Tibial artery (tissue), 4 donors: ENCODE data around the gene MYO9B.

Source experiments
- DNase-seq, 2 donors: peaks; one replicate each; pipeline ENCODE4 v3.0.0-alpha.2; 2019
- H3K27ac ChIP-seq, 2 donors: fragments of 200-600 bp; sonication (generic) in 1 of 2; 1 replicate in 1 of 2; 2 replicates in 1 of 2; pipeline ENCODE4 v1.5.1; 2018 to 2019; ENCODE audit warnings: mild to moderate bottlenecking in 1 of 2
- H3K27me3 ChIP-seq, 2 donors: fragments of 200-600 bp; sonication (generic) in 1 of 2; one replicate each; pipeline versions ENCODE4 v1.5.1 to v1.6.0; 2016 to 2019
- H3K36me3 ChIP-seq, 3 donors: fragments of 200-600 bp; sonication (generic) in 2 of 3; one replicate each; pipeline ENCODE4 v1.5.1; 2016 to 2019; ENCODE audit warnings: mild to moderate bottlenecking in 2 of 3
- H3K4me1 ChIP-seq, 4 donors: fragments of 200-600 bp; sonication (generic) in 2 of 4; 1 replicate in 3 of 4; 2 replicates in 1 of 4; pipeline ENCODE4 v1.5.1; 2016 to 2019
- H3K4me3 ChIP-seq, 2 donors: fragments of 200-600 bp; sonication (generic) in 1 of 2; 1 replicate in 1 of 2; 2 replicates in 1 of 2; pipeline ENCODE4 v1.5.1; 2018 to 2019; ENCODE audit warnings: mild to moderate bottlenecking in 2 of 2
- H3K9me3 ChIP-seq, 3 donors: fragments of 200-600 bp; sonication (generic) in 1 of 3; one replicate each; pipeline ENCODE4 v1.5.1; 2016 to 2019
- intact Hi-C: fragments of 100-400 bp; cut with DNase I; formaldehyde crosslinking; loops from one replicate; pipeline ENCODE4 v1.15.0; 2023; ENCODE audit warnings: low total_unique reads
- TF ChIP-seq, protein P1 (sequence below), 2 experiments: fragments of 200-600 bp in 1 of 2; fragments of 450-650 bp in 1 of 2; IDR thresholded peaks; one replicate each; pipeline ENCODE4 v1.5.1; 2017 to 2019; ENCODE audit warnings: antibody characterized with exemption in 2 of 2, mild to moderate bottlenecking in 1 of 2, moderate library complexity in 1 of 2

The MYO9B gene

DNA sequence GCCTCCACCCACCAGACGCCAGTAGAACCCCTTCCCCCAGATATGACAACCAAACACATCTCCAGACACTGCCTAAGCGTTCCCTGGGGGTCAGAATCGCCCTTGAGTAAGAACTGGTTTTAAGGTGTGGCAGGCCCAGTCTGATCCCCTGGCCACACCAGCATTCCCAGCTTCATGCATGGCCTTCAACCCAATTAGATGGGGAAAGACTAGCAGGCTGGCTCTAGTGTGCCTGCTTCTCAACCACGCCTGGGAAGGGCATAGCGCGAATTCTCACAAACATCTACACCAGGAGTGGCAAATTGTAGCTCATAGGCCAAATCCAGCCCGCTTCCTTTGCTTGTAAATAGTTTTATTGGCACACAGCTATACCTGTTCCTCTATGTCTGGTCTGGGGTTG lies 13.9 kb upstream of the MYO9B start:
- TF ChIP-seq, protein P1, sequence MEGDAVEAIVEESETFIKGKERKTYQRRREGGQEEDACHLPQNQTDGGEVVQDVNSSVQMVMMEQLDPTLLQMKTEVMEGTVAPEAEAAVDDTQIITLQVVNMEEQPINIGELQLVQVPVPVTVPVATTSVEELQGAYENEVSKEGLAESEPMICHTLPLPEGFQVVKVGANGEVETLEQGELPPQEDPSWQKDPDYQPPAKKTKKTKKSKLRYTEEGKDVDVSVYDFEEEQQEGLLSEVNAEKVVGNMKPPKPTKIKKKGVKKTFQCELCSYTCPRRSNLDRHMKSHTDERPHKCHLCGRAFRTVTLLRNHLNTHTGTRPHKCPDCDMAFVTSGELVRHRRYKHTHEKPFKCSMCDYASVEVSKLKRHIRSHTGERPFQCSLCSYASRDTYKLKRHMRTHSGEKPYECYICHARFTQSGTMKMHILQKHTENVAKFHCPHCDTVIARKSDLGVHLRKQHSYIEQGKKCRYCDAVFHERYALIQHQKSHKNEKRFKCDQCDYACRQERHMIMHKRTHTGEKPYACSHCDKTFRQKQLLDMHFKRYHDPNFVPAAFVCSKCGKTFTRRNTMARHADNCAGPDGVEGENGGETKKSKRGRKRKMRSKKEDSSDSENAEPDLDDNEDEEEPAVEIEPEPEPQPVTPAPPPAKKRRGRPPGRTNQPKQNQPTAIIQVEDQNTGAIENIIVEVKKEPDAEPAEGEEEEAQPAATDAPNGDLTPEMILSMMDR (IDR thresholded peaks at IDR 0.05), result no peak
- no peak overlapping the region for H3K27ac ChIP-seq
- no peak overlapping the region for H3K4me3 ChIP-seq
- H3K9me3 ChIP-seq, result peaks cover 0 to 17% (median 15%) of the 10 kb centered on the region in 3 donors
- no peaks in the 10 kb centered on the region for H3K27me3 ChIP-seq
- no peaks in the 10 kb centered on the region for H3K4me1 ChIP-seq
- no peak for DNase-seq
- peaks cover 35 to 54% (median 35%) of the 10 kb centered on the region in 3 donors for H3K36me3 ChIP-seq
- intact Hi-C loops, result no loop called here

DNA sequence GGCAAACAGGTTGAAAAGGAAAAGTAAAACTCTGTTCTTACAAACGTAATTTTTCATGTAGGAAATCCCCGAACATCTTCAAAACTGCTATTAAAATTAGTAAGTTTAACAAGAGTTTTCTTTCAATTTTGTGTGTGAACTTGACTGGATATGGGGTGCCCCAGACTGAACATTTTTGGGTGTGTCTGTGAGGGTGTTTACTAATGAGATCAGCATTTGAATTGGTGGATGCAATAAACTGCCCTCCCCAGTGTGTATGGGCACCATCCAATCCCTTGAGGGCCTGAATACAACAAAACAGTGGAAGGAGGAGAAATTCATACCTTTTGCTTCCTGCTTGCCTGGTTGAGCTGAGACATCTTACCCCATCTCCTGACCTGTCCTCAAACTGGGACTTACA lies 12.1 kb upstream of the MYO9B start:
- Histone ChIP-seq H3K4me1 (no peaks in the 10 kb centered on the region), H3K27me3 (no peaks in the 10 kb centered on the region), H3K36me3 (peaks cover 24 to 41% (median 26%) of the 10 kb centered on the region in 3 donors), H3K4me3 (no peak overlapping the region), H3K27ac (no peak overlapping the region), H3K9me3 (peaks cover 0 to 9% (median 8%) of the 10 kb centered on the region in 3 donors)
- DNase-seq, result no peak
- TF ChIP-seq, protein P1 (IDR thresholded peaks at IDR 0.05), result no peak
- intact Hi-C loops, result no loop called here

DNA sequence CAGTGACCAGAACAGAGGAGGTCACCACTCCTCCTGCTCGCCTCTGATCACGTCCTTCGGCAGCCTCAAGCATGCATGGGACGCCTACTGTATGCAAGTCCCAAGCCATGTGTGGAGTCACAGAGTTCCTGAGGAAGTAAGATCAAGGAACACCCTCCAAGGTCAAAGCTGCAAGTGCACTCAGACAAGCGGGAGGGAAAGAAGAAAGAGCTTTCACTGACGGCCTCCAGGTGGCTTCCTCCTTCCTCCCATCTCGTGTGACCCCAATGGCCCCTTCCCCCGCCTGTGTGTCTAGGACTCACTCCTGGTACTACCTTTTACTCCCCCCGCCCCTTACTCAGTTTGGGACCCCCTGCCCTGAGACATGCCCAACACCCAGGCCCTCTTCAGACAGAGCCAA lies 6.4 kb upstream of the MYO9B start:
- peaks cover 0 to 40% (median 4%) of the 10 kb centered on the region in 3 donors for H3K36me3 ChIP-seq
- no peak overlapping the region for H3K4me3 ChIP-seq
- intact Hi-C loops, result no loop called here
- TF ChIP-seq, protein P1 (IDR thresholded peaks at IDR 0.05), result no peak
- H3K27ac ChIP-seq, result no peak overlapping the region
- H3K27me3 ChIP-seq, result no peaks in the 10 kb centered on the region
- no peak for DNase-seq
- peaks cover 0 to 9% (median 5%) of the 10 kb centered on the region in 4 donors for H3K4me1 ChIP-seq
- H3K9me3 ChIP-seq, result no peaks in the 10 kb centered on the region

DNA sequence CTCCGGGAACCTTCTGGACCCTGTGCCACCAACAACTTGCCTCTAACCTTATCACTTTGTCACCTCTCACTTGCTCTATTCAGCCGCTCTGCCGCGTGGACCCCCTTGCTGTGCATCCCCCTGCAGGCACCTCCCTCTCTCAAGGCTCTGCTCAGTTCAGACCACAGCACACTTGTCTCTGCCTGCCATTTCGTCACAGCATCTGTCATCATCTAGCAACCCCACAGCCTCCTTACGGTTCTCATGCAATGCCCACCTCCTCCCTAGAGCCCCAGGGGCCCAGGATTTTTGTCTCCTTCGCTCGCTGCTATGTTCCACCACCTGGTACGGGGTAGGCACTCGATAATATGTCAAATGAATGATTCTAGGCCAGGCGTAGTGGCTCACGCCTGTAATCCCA lies 5.2 kb upstream of the MYO9B start:
- TF ChIP-seq, protein P1 (IDR thresholded peaks at IDR 0.05), result no peak
- no peak for DNase-seq
- Histone ChIP-seq H3K4me3 (no peak overlapping the region), H3K9me3 (no peaks in the 10 kb centered on the region), H3K27ac (no peak overlapping the region), H3K36me3 (peaks cover 0 to 40% (median 4%) of the 10 kb centered on the region in 3 donors), H3K27me3 (no peaks in the 10 kb centered on the region), H3K4me1 (peaks cover 0 to 17% (median 10%) of the 10 kb centered on the region in 4 donors)
- intact Hi-C loops, result loop anchor here (5.0 to 10.0 kb wide), 2 partner anchors 77 to 164 kb away; no protein-coding TSS in a partner anchor

DNA sequence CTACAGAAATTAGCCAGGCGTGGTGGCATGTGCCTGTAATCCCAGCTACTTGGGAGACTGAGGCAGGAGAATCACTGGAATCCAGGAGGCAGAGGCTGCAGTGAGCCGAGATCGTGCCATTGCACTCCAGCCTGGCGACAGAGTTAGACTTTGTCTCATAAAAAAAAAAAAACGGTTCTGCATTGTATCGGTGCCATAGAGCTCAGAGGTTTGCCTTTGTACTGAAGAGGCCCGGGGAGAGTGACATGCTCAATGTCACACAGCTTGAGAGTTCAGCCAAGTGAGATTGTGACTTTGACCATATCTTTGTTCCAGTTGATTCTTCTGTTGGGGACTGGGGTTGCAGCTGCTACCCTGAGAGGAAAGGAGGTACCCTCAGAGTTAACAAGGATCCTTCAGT lies 4.7 kb upstream of the MYO9B start:
- H3K4me1 ChIP-seq, result peaks cover 0 to 17% (median 10%) of the 10 kb centered on the region in 4 donors
- DNase-seq, result no peak
- H3K36me3 ChIP-seq, result peaks cover 0 to 37% (median 4%) of the 10 kb centered on the region in 3 donors
- H3K9me3 ChIP-seq, result no peaks in the 10 kb centered on the region
- TF ChIP-seq, protein P1 (IDR thresholded peaks at IDR 0.05), result no peak
- H3K27me3 ChIP-seq, result no peaks in the 10 kb centered on the region
- no peak overlapping the region for H3K27ac ChIP-seq
- H3K4me3 ChIP-seq, result no peak overlapping the region
- intact Hi-C loops, result loop anchor here (5.0 to 10.0 kb wide), 2 partner anchors 76 to 164 kb away; no protein-coding TSS in a partner anchor
